ENCODE results near the gene FOXP1.

Gene FOXP1

GRCh38 chr3:71372241-71372768 lies 211.2 kb downstream of the FOXP1 start:
- no peak for DNase-seq (ENCODE audit: low read depth)

GRCh38 chr3:71371282-71371681 lies 212.2 kb downstream of the FOXP1 start:
- DNase-seq (ENCODE audit: low read depth): no peak

- DNase-seq (ENCODE audit: low read depth): no peak
These were observed 213.1 kb downstream of the FOXP1 start for GRCh38 chr3:71370467-71370866.

GRCh38 chr3:71369701-71370391 lies 213.7 kb downstream of the FOXP1 start:
- no peak for DNase-seq (ENCODE audit: low read depth)

DNA sequence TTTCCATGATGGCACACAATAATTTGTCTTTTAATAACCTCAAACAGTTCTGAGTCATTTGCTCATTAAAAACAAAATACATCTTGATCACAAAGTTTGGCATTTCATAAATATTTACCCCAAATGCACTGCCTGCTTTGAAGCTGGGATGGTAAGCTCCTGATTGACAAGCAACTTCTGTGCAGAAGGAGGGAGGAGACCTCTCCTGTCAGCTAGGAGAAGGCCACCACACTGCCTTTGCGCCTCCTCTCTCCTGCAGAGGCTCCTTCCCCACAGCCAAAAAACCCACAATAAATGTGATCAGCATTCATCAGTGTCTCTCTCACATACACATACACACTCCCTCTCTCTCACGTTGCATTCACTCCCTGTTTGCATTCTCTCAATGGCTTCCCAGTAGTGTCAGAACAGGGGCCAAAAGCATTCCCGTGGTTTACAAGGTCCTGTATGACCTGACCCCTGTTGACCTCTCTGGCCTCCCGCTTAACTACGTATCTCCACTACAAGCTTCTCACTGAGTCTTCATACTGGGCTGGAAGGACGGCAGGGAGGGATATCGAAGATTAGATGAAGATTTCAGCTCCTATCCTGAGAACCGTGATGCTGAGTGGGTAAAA lies 216.4 kb downstream of the FOXP1 start:
- no peak for DNase-seq (ENCODE audit: low read depth)

DNA sequence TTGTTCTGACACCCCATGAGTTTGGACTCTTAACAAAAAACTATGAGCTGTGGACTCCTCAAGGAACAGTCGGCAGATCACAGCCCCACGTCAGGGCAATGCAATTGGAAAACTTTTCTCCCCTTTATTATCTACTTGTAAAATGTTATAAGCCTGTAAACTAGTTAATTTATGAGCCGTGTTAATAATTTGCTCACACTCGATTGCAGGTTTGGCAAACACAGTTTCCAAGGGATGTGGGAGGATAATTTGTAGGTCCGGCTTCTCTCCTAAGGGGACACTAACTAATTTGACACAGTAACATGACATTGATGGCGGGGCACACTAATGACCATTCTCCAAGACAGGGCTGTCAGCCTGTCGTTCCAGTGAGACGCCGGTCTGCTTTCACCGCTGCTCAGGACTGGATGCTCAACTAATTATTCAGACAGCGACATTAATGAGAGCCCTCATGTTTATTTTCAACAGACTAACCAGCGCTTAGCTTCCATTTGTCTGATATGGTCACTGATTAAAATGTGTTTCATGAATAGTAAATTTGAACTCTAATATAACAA lies 222.1 kb downstream of the FOXP1 start:
- DNase-seq (ENCODE audit: low read depth): no peak

GRCh38 chr3:71360764-71361163 lies 222.8 kb downstream of the FOXP1 start:
- DNase-seq (ENCODE audit: low read depth): no peak

GRCh38 chr3:71360180-71360579 lies 223.3 kb downstream of the FOXP1 start:
- no peak for DNase-seq (ENCODE audit: low read depth)

DNA sequence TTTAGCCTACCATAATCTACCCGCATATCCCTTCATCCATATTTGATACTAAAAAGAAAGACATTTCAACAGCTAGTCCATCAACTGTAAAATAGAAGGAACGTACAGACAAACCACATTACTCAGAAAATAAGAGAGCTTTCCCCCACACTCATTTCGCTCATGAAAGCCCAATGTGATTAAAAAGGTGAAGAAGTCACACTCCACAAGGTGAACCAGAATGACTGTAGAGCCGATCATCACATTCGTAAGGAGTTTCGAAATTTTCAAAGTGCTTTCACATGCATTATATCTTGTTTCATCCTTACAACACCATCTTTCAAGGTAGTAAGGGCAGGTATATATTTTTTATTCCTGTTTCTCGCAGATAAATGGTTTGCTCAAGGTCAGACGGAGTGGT lies 225.3 kb downstream of the FOXP1 start:
- no peak for DNase-seq (ENCODE audit: low read depth)

DNA sequence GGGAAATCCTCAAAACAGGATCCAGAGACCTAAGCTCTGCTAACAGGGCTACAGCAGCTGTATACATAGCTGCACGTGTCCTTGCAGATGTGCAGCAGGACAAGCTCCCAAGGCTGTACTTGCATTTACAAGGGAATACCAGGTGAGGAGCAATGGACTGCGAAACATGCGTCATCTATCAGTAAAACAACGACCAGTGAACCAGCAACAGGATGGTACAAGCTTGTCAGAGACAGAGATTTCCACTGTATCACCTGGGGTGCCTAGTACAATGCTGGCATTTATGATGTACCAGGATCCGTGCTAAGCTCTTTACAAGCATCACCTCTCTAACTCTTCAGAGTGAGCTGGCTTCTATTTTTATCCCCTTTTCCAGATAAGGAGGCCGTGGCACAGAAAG lies 227.3 kb downstream of the FOXP1 start:
- no peak for DNase-seq (ENCODE audit: low read depth)

- DNase-seq (ENCODE audit: low read depth): no peak
These were observed 227.7 kb downstream of the FOXP1 start for GRCh38 chr3:71355862-71356261.

DNA sequence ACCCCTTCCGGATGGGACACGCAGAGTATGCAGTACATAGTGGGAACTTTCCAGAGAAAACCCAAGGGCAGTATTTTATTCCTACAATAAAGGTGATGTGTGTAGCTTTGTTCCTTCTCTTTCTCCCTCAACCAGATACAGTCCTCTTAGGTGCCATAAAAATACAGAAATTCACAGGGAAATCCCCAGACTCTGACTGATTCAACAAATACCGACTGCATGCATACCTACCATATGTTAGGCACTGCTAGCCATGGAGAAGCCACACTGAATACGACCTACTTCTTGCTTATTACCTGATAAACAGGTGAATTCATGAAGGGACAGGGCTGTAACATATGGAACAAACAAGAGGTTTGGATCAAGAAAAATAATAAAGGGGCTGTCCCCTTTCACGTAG lies 228.5 kb downstream of the FOXP1 start:
- no peak for DNase-seq (ENCODE audit: low read depth)

GRCh38 chr3:71351403-71352149 lies 232.0 kb downstream of the FOXP1 start:
- DNase-seq (ENCODE audit: low read depth): no peak

- no peak for DNase-seq (ENCODE audit: low read depth)
These were observed 232.5 kb downstream of the FOXP1 start for GRCh38 chr3:71350998-71351397.

DNA sequence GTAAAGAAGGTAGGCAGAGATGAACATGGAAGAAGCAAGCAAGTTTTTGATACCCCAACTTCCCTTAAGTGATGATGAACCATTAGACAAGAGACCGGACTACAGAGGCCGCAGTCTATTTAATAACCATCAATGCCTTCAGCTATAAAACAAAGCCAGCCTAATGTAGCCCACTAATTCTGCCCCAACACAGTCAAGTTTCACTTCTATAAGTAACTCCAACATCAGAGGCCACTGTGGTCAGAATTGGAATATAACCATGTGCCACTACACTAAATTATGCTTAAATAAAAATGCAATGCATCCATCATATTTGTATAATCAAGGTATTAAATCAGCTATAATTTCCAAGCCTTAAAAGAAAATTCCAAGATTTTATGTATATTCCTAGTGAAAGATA lies 234.7 kb downstream of the FOXP1 start:
- DNase-seq (ENCODE audit: low read depth): no peak

GRCh38 chr3:71348001-71348632 lies 235.4 kb downstream of the FOXP1 start:
- DNase-seq (ENCODE audit: low read depth): no peak

GRCh38 chr3:71346061-71346460 lies 237.5 kb downstream of the FOXP1 start:
- DNase-seq (ENCODE audit: low read depth): no peak

- no peak for DNase-seq (ENCODE audit: low read depth)
These were observed 238.0 kb downstream of the FOXP1 start for GRCh38 chr3:71345429-71346040.

DNA sequence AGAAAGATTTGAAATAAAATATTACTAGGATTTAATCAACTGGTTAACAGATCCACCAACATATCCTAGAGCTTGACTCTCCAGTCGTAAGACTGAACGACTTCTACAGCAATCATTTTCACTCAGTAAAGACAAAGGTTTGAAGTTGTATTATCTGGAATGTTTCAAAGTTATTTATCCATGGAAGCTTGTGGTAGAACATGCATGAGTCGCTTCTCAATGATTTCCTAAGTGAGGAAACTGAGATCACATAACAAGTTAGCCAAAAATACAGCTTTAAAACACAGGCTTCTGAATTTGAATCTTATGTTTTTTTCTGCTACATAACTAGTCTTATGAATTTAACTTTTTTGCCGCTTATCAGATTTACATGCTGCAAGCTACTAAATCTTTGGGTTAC lies 241.8 kb downstream of the FOXP1 start:
- DNase-seq (ENCODE audit: low read depth): no peak

DNA sequence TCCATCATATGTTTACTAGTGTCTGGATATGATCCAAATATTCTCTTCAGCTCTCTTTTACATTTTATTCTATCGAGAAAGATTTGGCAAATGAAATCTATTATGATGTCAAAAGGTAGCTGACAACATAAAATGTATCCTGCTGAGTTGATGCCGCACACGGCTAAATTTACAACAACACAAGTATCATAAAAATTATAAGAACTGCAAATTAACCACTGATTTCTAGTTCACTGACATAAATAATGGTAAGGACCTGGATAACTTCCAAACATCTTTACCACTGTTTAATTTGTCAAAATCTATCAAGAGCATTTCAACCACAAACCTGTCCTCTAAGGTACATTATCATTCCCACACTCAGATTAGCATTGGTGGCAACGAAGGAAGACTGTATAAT lies 244.5 kb downstream of the FOXP1 start:
- no peak for DNase-seq (ENCODE audit: low read depth)

GRCh38 chr3:71332813-71333212 lies 250.7 kb downstream of the FOXP1 start:
- DNase-seq (ENCODE audit: low read depth): no peak

DNA sequence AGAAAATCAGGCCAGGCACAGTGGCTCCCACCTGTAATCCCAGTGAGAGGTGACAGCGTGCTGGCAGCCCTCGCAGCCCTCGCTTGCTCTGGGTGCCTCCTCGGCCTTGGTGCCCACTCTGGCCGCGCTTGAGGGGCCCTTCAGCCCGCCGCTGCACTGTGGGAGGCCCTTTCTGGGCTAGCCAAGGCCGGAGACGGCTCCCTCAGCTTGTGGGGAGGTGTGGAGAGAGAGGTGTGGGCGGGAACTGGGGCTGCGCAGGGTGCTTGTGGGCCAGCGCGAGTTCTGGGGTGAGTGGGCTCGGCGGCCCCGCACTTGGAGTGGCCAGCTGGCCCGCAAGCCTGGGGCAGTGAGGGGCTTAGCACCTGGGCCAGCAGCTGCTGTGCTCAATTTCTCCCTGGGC lies 252.6 kb downstream of the FOXP1 start:
- DNase-seq (ENCODE audit: low read depth): no peak

Measured in stimulated activated CD8-positive, alpha-beta memory T cell treated with anti-CD3 and anti-CD28 coated beads, Interleukin-4, amount 100 ng/mL, for 24 hours (primary cell).